Upper lobe of left lung (tissue), 4 donors: Measurements from ENCODE around the gene FOXS1.

Source experiments
- POLR2A ChIP-seq, 4 donors: fragments of 450-650 bp; IDR thresholded peaks; one replicate each; pipeline ENCODE4 v1.5.1; 2016 to 2017; ENCODE audit warnings: antibody characterized with exemption in 4 of 4, mild to moderate bottlenecking in 2 of 4
- TF ChIP-seq, protein P1 (sequence below), 6 experiments: fragments of 450-650 bp in 4 of 6; fragments of 200-600 bp in 2 of 6; sonication (generic) in 2 of 6; IDR thresholded peaks; one replicate each; pipeline ENCODE4 v1.5.1; 2016 to 2019; ENCODE audit warnings: antibody characterized with exemption in 6 of 6

DNA sequence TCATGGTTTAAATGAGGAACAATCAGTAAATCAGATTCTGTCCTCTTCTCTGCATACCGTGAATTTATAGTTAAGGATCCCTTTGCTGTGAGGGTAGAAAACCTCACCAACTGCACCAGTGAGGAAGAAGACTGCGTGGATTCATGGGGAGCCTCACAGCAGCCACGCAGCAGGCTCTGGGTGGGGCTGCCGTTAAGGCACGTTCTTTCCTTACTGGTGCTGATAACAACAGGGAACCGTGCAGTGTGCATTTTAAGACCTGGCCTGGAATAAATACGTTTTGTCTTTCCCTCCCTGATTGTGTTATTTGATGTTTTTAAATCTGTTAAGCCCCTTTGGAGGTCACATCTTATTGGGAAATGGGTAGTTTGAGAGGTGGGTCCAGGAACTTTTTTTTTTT lies 43.9 kb downstream of the FOXS1 start:
- TF ChIP-seq, protein P1, sequence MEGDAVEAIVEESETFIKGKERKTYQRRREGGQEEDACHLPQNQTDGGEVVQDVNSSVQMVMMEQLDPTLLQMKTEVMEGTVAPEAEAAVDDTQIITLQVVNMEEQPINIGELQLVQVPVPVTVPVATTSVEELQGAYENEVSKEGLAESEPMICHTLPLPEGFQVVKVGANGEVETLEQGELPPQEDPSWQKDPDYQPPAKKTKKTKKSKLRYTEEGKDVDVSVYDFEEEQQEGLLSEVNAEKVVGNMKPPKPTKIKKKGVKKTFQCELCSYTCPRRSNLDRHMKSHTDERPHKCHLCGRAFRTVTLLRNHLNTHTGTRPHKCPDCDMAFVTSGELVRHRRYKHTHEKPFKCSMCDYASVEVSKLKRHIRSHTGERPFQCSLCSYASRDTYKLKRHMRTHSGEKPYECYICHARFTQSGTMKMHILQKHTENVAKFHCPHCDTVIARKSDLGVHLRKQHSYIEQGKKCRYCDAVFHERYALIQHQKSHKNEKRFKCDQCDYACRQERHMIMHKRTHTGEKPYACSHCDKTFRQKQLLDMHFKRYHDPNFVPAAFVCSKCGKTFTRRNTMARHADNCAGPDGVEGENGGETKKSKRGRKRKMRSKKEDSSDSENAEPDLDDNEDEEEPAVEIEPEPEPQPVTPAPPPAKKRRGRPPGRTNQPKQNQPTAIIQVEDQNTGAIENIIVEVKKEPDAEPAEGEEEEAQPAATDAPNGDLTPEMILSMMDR (IDR thresholded peaks at IDR 0.05), result no peak
- TF ChIP-seq POLR2A (IDR thresholded peaks at IDR 0.05), result no peak
